ENCODE measurements around the gene CNGB1. TPM values are rescaled to one million over a fixed set of nuclear protein-coding genes. Genes with fewer than 3 reads are reported as not detected.

Gene CNGB1
- total RNA-seq, 2 experiments from 2014 or later, result not detected

DNA sequence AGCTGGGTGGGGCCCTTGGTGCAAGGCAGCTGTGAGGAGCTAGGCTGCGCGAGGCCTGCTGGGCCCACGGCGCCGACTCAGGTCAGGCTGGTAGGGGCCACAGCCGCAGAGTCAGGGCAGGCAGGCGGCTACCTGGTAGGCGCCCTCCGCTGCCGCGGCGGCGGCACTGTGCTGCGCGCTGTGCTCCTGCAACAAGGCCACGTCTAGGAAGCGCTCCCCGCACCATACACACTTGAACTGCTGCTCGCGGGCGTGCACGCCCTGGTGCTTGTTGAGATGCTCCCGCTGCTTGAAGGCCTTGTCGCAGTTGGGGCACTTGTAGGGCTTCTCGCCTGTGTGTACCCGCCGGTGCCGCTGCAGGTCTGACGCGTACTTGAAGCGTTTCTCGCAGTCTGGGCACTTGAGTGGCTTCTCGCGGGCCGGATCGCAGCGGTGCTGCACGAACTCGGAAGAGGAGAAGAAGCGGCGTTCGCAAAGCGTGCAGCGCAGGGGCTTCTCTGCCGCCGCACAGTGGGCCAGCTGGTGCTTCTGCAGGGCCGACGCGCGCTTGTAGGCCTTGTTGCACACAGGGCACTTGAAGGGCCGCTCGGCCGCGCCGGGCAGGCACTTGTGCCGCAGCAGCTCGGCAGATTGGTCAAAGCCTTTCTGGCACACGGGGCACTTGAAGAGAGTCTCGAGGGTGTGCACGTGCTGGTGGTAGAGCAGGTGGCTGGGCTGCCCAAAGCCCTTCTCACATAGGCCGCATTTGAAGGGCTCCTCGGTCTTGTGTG is 25.7 kb upstream of the CNGB1 start:
- ChIA-PET CTCF (ENCODE audit: unreplicated experiment) (no interaction called here), POLR2A (no interaction called here)
- DNase-seq (ENCODE audit: low spot score), result no peak
- H3K4me3 ChIP-seq (ENCODE audit: low read depth, low read length, poor library complexity, severe bottlenecking), result no peak overlapping the region
- peaks cover 10% of the 10 kb centered on the region for H3K36me3 ChIP-seq (ENCODE audit: insufficient read depth, low read length)
- H3K4me1 ChIP-seq (ENCODE audit: insufficient read depth, low read length, poor library complexity, severe bottlenecking), result peaks cover 10% of the 10 kb centered on the region
- no peak overlapping the region for H2AFZ ChIP-seq (ENCODE audit: low read length)
- no peak overlapping the region for H3K27ac ChIP-seq (ENCODE audit: low read depth, low read length, poor library complexity, severe bottlenecking)
- no peaks in the 10 kb centered on the region for H3K9me3 ChIP-seq (ENCODE audit: low read length)
- no peaks in the 10 kb centered on the region for H3K9me2 ChIP-seq (ENCODE audit: insufficient read depth, low read length)
- BruUV-seq (replicated peaks), result no TSS peak
- intact Hi-C loops (cut with micrococcal nuclease; ENCODE audit: unreplicated experiment), result no loop called here
- H4K20me1 ChIP-seq (ENCODE audit: insufficient read depth, low read length), result no peaks in the 10 kb centered on the region
- no peaks in the 10 kb centered on the region for H3K79me2 ChIP-seq (ENCODE audit: insufficient read depth, low read depth, low read length)
- TF ChIP-seq, protein P1, sequence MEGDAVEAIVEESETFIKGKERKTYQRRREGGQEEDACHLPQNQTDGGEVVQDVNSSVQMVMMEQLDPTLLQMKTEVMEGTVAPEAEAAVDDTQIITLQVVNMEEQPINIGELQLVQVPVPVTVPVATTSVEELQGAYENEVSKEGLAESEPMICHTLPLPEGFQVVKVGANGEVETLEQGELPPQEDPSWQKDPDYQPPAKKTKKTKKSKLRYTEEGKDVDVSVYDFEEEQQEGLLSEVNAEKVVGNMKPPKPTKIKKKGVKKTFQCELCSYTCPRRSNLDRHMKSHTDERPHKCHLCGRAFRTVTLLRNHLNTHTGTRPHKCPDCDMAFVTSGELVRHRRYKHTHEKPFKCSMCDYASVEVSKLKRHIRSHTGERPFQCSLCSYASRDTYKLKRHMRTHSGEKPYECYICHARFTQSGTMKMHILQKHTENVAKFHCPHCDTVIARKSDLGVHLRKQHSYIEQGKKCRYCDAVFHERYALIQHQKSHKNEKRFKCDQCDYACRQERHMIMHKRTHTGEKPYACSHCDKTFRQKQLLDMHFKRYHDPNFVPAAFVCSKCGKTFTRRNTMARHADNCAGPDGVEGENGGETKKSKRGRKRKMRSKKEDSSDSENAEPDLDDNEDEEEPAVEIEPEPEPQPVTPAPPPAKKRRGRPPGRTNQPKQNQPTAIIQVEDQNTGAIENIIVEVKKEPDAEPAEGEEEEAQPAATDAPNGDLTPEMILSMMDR (conservative IDR thresholded peaks at IDR 0.05; ENCODE audit: low read length), result no peak
- TF ChIP-seq EZH2phosphoT487 (IDR thresholded peaks at IDR 0.05; ENCODE audit: borderline replicate concordance, low read depth, low read length), result no peak
- no peak overlapping the region for H3K4me2 ChIP-seq (ENCODE audit: low read length)

DNA sequence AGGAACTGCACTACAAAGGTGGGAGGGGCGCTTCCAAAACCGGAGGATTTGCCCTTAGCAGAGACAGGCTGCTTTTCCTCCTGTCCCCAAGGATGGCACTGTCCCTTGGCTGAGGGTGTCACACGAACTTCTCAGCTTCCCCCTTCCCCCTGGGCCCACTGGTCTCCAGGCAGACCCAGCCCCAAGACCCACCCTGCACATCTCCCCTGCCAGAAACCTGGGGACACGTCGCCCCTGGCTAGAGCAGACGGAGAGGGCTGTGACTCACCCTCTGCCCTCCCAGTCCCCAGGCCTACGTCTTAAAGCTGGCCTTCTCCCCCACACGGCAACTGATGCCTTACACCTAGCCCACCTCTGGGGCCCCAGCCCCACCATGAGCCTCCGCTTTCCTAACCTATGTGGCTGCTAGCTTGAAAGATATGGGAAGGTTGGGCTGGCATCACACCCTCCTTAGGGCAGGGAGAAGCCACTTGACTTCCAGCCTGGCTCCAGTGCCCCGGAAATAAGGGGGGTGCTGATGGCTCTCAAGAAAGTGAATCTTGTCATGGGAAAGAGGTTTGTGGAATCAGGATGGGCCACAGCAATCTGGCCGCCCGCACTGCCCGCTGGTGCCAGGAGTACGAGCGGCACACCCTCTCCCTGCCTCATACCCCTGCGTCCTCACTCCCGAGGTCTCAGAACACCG is 24.9 kb upstream of the CNGB1 start:
- no peak overlapping the region for H3K4me3 ChIP-seq (ENCODE audit: low read depth, low read length, poor library complexity, severe bottlenecking)
- no peak overlapping the region for H2AFZ ChIP-seq (ENCODE audit: low read length)
- peaks cover 10% of the 10 kb centered on the region for H3K36me3 ChIP-seq (ENCODE audit: insufficient read depth, low read length)
- no peaks in the 10 kb centered on the region for H4K20me1 ChIP-seq (ENCODE audit: insufficient read depth, low read length)
- no TSS peak for BruUV-seq (replicated peaks)
- H3K4me2 ChIP-seq (ENCODE audit: low read length), result no peak overlapping the region
- ChIA-PET CTCF (ENCODE audit: unreplicated experiment) (no interaction called here), POLR2A (no interaction called here)
- H3K79me2 ChIP-seq (ENCODE audit: insufficient read depth, low read depth, low read length), result no peaks in the 10 kb centered on the region
- H3K4me1 ChIP-seq (ENCODE audit: insufficient read depth, low read length, poor library complexity, severe bottlenecking), result peaks cover 10% of the 10 kb centered on the region
- no peak for DNase-seq (ENCODE audit: low spot score)
- TF ChIP-seq, protein P1 (conservative IDR thresholded peaks at IDR 0.05; ENCODE audit: low read length), result no peak
- no peak for TF ChIP-seq EZH2phosphoT487 (IDR thresholded peaks at IDR 0.05; ENCODE audit: borderline replicate concordance, low read depth, low read length)
- H3K27ac ChIP-seq (ENCODE audit: low read depth, low read length, poor library complexity, severe bottlenecking), result no peak overlapping the region
- H3K9me3 ChIP-seq (ENCODE audit: low read length), result no peaks in the 10 kb centered on the region
- H3K9me2 ChIP-seq (ENCODE audit: insufficient read depth, low read length), result no peaks in the 10 kb centered on the region
- intact Hi-C loops (cut with micrococcal nuclease; ENCODE audit: unreplicated experiment), result no loop called here

DNA sequence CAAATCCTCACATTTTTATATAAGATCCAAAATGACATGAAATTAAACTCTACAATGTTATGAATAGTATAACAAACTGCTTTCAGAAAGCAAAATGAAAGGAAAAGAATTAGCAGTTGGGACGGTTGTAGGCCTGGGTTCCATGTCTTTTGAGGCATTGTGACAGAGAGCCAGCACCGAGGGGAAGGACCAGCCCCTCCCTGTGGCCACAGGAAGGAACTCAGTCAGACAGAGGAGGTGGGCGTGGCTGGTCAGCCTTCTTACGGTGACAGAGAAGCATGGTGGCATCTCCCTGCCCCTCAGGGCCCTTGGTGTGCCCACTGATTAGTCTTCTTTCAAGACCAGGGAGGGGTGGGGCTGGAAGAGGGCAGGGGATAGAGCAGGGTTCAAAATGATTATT is 23.9 kb upstream of the CNGB1 start:
- no TSS peak for BruUV-seq (replicated peaks)
- Histone ChIP-seq H3K79me2 (ENCODE audit: insufficient read depth, low read depth, low read length) (no peaks in the 10 kb centered on the region), H4K20me1 (ENCODE audit: insufficient read depth, low read length) (no peaks in the 10 kb centered on the region), H3K4me3 (ENCODE audit: low read depth, low read length, poor library complexity, severe bottlenecking) (no peak overlapping the region), H3K36me3 (ENCODE audit: insufficient read depth, low read length) (peaks cover 10% of the 10 kb centered on the region), H3K4me1 (ENCODE audit: insufficient read depth, low read length, poor library complexity, severe bottlenecking) (peaks cover 10% of the 10 kb centered on the region), H3K9me2 (ENCODE audit: insufficient read depth, low read length) (no peaks in the 10 kb centered on the region), H3K9me3 (ENCODE audit: low read length) (no peaks in the 10 kb centered on the region), H3K27ac (ENCODE audit: low read depth, low read length, poor library complexity, severe bottlenecking) (no peak overlapping the region), H3K4me2 (ENCODE audit: low read length) (no peak overlapping the region), H2AFZ (ENCODE audit: low read length) (no peak overlapping the region)
- DNase-seq (ENCODE audit: low spot score), result peak; percentile 45
- ChIA-PET POLR2A (no interaction called here), CTCF (ENCODE audit: unreplicated experiment) (no interaction called here)
- intact Hi-C loops (cut with micrococcal nuclease; ENCODE audit: unreplicated experiment), result no loop called here
- TF ChIP-seq, protein P1 (conservative IDR thresholded peaks at IDR 0.05; ENCODE audit: low read length), result peak; percentile 55
- no peak for TF ChIP-seq EZH2phosphoT487 (IDR thresholded peaks at IDR 0.05; ENCODE audit: borderline replicate concordance, low read depth, low read length)

Measured in OCI-LY7 (cell line).